Measurements from ENCODE around the gene LNPEP.

The LNPEP gene

GRCh38 chr5:97063251-97063650 is 127.4 kb downstream of the LNPEP start:
- Histone ChIP-seq H3K4me3 (ENCODE audit: low read length) (no peak overlapping the region), H3K27me3 (ENCODE audit: control insufficient read depth, insufficient read depth, low read length) (no peaks in the 10 kb centered on the region), H3K9ac (ENCODE audit: low read length) (no peak overlapping the region), H3K27ac (ENCODE audit: low read depth, low read length) (no peak overlapping the region), H3K36me3 (ENCODE audit: control insufficient read depth, insufficient read depth, low read length) (no peaks in the 10 kb centered on the region), H3K4me1 (ENCODE audit: control insufficient read depth, insufficient read depth, low read length) (peaks cover 4% of the 10 kb centered on the region)

GRCh38 chr5:97065475-97065874 is 129.6 kb downstream of the LNPEP start:
- no peak overlapping the region for H3K9ac ChIP-seq (ENCODE audit: low read length)
- peaks cover 8% of the 10 kb centered on the region for H3K4me1 ChIP-seq (ENCODE audit: control insufficient read depth, insufficient read depth, low read length)
- no peaks in the 10 kb centered on the region for H3K36me3 ChIP-seq (ENCODE audit: control insufficient read depth, insufficient read depth, low read length)
- no peak overlapping the region for H3K4me3 ChIP-seq (ENCODE audit: low read length)
- no peak overlapping the region for H3K27ac ChIP-seq (ENCODE audit: low read depth, low read length)
- H3K27me3 ChIP-seq (ENCODE audit: control insufficient read depth, insufficient read depth, low read length) = no peaks in the 10 kb centered on the region

GRCh38 chr5:97067296-97067850 is 131.5 kb downstream of the LNPEP start:
- Histone ChIP-seq H3K4me3 (ENCODE audit: low read length) (no peak overlapping the region), H3K36me3 (ENCODE audit: control insufficient read depth, insufficient read depth, low read length) (no peaks in the 10 kb centered on the region), H3K9ac (ENCODE audit: low read length) (no peak overlapping the region), H3K4me1 (ENCODE audit: control insufficient read depth, insufficient read depth, low read length) (peaks cover 15% of the 10 kb centered on the region), H3K27me3 (ENCODE audit: control insufficient read depth, insufficient read depth, low read length) (no peaks in the 10 kb centered on the region), H3K27ac (ENCODE audit: low read depth, low read length) (no peak overlapping the region)

- Histone ChIP-seq H3K4me3 (ENCODE audit: low read length) (no peak overlapping the region), H3K27ac (ENCODE audit: low read depth, low read length) (peak overlapping the region; percentile 60), H3K36me3 (ENCODE audit: control insufficient read depth, insufficient read depth, low read length) (no peaks in the 10 kb centered on the region), H3K4me1 (ENCODE audit: control insufficient read depth, insufficient read depth, low read length) (peaks cover 15% of the 10 kb centered on the region), H3K27me3 (ENCODE audit: control insufficient read depth, insufficient read depth, low read length) (no peaks in the 10 kb centered on the region), H3K9ac (ENCODE audit: low read length) (no peak overlapping the region)
Measured at GRCh38 chr5:97070234-97070633, 134.4 kb downstream of the LNPEP start.

GRCh38 chr5:97071101-97071500 is 135.2 kb downstream of the LNPEP start:
- Histone ChIP-seq H3K4me1 (ENCODE audit: control insufficient read depth, insufficient read depth, low read length) (peaks cover 15% of the 10 kb centered on the region), H3K4me3 (ENCODE audit: low read length) (no peak overlapping the region), H3K36me3 (ENCODE audit: control insufficient read depth, insufficient read depth, low read length) (no peaks in the 10 kb centered on the region), H3K27ac (ENCODE audit: low read depth, low read length) (peak overlapping the region; percentile 60), H3K27me3 (ENCODE audit: control insufficient read depth, insufficient read depth, low read length) (no peaks in the 10 kb centered on the region), H3K9ac (ENCODE audit: low read length) (no peak overlapping the region)

- Histone ChIP-seq H3K4me1 (ENCODE audit: control insufficient read depth, insufficient read depth, low read length) (peaks cover 15% of the 10 kb centered on the region), H3K27ac (ENCODE audit: low read depth, low read length) (no peak overlapping the region), H3K36me3 (ENCODE audit: control insufficient read depth, insufficient read depth, low read length) (no peaks in the 10 kb centered on the region), H3K27me3 (ENCODE audit: control insufficient read depth, insufficient read depth, low read length) (no peaks in the 10 kb centered on the region), H3K9ac (ENCODE audit: low read length) (no peak overlapping the region), H3K4me3 (ENCODE audit: low read length) (no peak overlapping the region)
Measured at GRCh38 chr5:97071993-97072392, 136.1 kb downstream of the LNPEP start.

- Histone ChIP-seq H3K4me1 (ENCODE audit: control insufficient read depth, insufficient read depth, low read length) (peaks cover 11% of the 10 kb centered on the region), H3K36me3 (ENCODE audit: control insufficient read depth, insufficient read depth, low read length) (no peaks in the 10 kb centered on the region), H3K27me3 (ENCODE audit: control insufficient read depth, insufficient read depth, low read length) (no peaks in the 10 kb centered on the region), H3K4me3 (ENCODE audit: low read length) (no peak overlapping the region), H3K27ac (ENCODE audit: low read depth, low read length) (no peak overlapping the region), H3K9ac (ENCODE audit: low read length) (no peak overlapping the region)
Measured at GRCh38 chr5:97072696-97073095, 136.8 kb downstream of the LNPEP start.

- H3K36me3 ChIP-seq (ENCODE audit: control insufficient read depth, insufficient read depth, low read length) = no peaks in the 10 kb centered on the region
- no peak overlapping the region for H3K4me3 ChIP-seq (ENCODE audit: low read length)
- no peaks in the 10 kb centered on the region for H3K27me3 ChIP-seq (ENCODE audit: control insufficient read depth, insufficient read depth, low read length)
- peaks cover 11% of the 10 kb centered on the region for H3K4me1 ChIP-seq (ENCODE audit: control insufficient read depth, insufficient read depth, low read length)
- no peak overlapping the region for H3K9ac ChIP-seq (ENCODE audit: low read length)
- H3K27ac ChIP-seq (ENCODE audit: low read depth, low read length) = no peak overlapping the region
Measured at GRCh38 chr5:97073420-97073819, 137.5 kb downstream of the LNPEP start.

- no peak overlapping the region for H3K4me3 ChIP-seq (ENCODE audit: low read length)
- H3K4me1 ChIP-seq (ENCODE audit: control insufficient read depth, insufficient read depth, low read length) = peaks cover 11% of the 10 kb centered on the region
- no peaks in the 10 kb centered on the region for H3K36me3 ChIP-seq (ENCODE audit: control insufficient read depth, insufficient read depth, low read length)
- H3K27ac ChIP-seq (ENCODE audit: low read depth, low read length) = no peak overlapping the region
- no peak overlapping the region for H3K9ac ChIP-seq (ENCODE audit: low read length)
- no peaks in the 10 kb centered on the region for H3K27me3 ChIP-seq (ENCODE audit: control insufficient read depth, insufficient read depth, low read length)
Measured at GRCh38 chr5:97074859-97075489, 139.1 kb downstream of the LNPEP start.

- peaks cover 7% of the 10 kb centered on the region for H3K4me1 ChIP-seq (ENCODE audit: control insufficient read depth, insufficient read depth, low read length)
- no peaks in the 10 kb centered on the region for H3K36me3 ChIP-seq (ENCODE audit: control insufficient read depth, insufficient read depth, low read length)
- no peak overlapping the region for H3K9ac ChIP-seq (ENCODE audit: low read length)
- no peak overlapping the region for H3K4me3 ChIP-seq (ENCODE audit: low read length)
- no peaks in the 10 kb centered on the region for H3K27me3 ChIP-seq (ENCODE audit: control insufficient read depth, insufficient read depth, low read length)
- no peak overlapping the region for H3K27ac ChIP-seq (ENCODE audit: low read depth, low read length)
Measured at GRCh38 chr5:97075649-97076048, 139.8 kb downstream of the LNPEP start.

GRCh38 chr5:97076098-97076497 is 140.2 kb downstream of the LNPEP start:
- H3K27ac ChIP-seq (ENCODE audit: low read depth, low read length) = no peak overlapping the region

GRCh38 chr5:97077246-97077645 is 141.4 kb downstream of the LNPEP start:
- Histone ChIP-seq H3K9ac (ENCODE audit: low read length) (no peak overlapping the region), H3K4me1 (ENCODE audit: control insufficient read depth, insufficient read depth, low read length) (no peaks in the 10 kb centered on the region), H3K36me3 (ENCODE audit: control insufficient read depth, insufficient read depth, low read length) (no peaks in the 10 kb centered on the region), H3K27ac (ENCODE audit: low read depth, low read length) (no peak overlapping the region), H3K27me3 (ENCODE audit: control insufficient read depth, insufficient read depth, low read length) (no peaks in the 10 kb centered on the region), H3K4me3 (ENCODE audit: low read length) (no peak overlapping the region)

More at GRCh38 chr5:97076098-97076497, 140.2 kb downstream of the LNPEP start:
- H3K36me3 ChIP-seq (ENCODE audit: control insufficient read depth, insufficient read depth, low read length) = no peaks in the 10 kb centered on the region
- no peak overlapping the region for H3K4me3 ChIP-seq (ENCODE audit: low read length)
- no peaks in the 10 kb centered on the region for H3K27me3 ChIP-seq (ENCODE audit: control insufficient read depth, insufficient read depth, low read length)
- no peak overlapping the region for H3K9ac ChIP-seq (ENCODE audit: low read length)
- H3K4me1 ChIP-seq (ENCODE audit: control insufficient read depth, insufficient read depth, low read length) = peaks cover 4% of the 10 kb centered on the region
